IPS-20b (cell line): ENCODE data around the gene PPARA.

Experiments
- H3K27ac ChIP-seq: one replicate; pipeline ENCODE4 v1.5.1; 2013; ENCODE audit warnings: low read length
- H3K27me3 ChIP-seq: 2 replicates; pipeline ENCODE4 v1.6.1; 2013; ENCODE audit warnings: mild to moderate bottlenecking, low read length, inconsistent platforms; ENCODE audit not compliant: insufficient read depth
- H3K36me3 ChIP-seq: 2 replicates; pipeline ENCODE4 v1.6.1; 2013; ENCODE audit warnings: low read depth, mild to moderate bottlenecking, inconsistent platforms, low read length, moderate library complexity; ENCODE audit not compliant: insufficient read depth
- H3K4me1 ChIP-seq: 2 replicates; pipeline ENCODE4 v1.6.1; 2013; ENCODE audit warnings: mild to moderate bottlenecking, control low read depth, inconsistent platforms, low read length, moderate library complexity; ENCODE audit not compliant: insufficient read depth
- H3K4me3 ChIP-seq: 2 replicates; pipeline ENCODE4 v1.5.1; 2013; ENCODE audit warnings: mild to moderate bottlenecking, low read length, inconsistent platforms
- H3K9ac ChIP-seq: 2 replicates; pipeline ENCODE4 v1.6.1; 2013; ENCODE audit warnings: low read depth, mild to moderate bottlenecking, inconsistent platforms, low read length, moderate library complexity
- H3K9me3 ChIP-seq: 2 replicates; pipeline ENCODE4 v1.6.1; 2013; ENCODE audit warnings: mild to moderate bottlenecking, low read depth, low read length, inconsistent platforms; ENCODE audit not compliant: insufficient read depth

Gene PPARA

GRCh38 chr22:46237453-46238124, 87.3 kb downstream of the PPARA start:
- Histone ChIP-seq H3K9me3 (no peaks in the 10 kb centered on the region), H3K9ac (no peak overlapping the region), H3K4me3 (no peak overlapping the region), H3K36me3 (no peaks in the 10 kb centered on the region), H3K27ac (no peak overlapping the region), H3K27me3 (no peaks in the 10 kb centered on the region), H3K4me1 (no peaks in the 10 kb centered on the region)

GRCh38 chr22:46238541-46238940, 88.2 kb downstream of the PPARA start:
- Histone ChIP-seq H3K9ac (no peak overlapping the region), H3K27ac (no peak overlapping the region), H3K4me1 (no peaks in the 10 kb centered on the region), H3K36me3 (0 out of 2 replicates have a peak, but pooled peaks cover 5% of the 10 kb centered on the region), H3K4me3 (no peak overlapping the region), H3K9me3 (no peaks in the 10 kb centered on the region), H3K27me3 (no peaks in the 10 kb centered on the region)

- Histone ChIP-seq H3K36me3 (peaks cover 12% of the 10 kb centered on the region; the same call in 1 of the 2 replicates), H3K27ac (no peak overlapping the region), H3K4me1 (no peaks in the 10 kb centered on the region), H3K27me3 (no peaks in the 10 kb centered on the region), H3K4me3 (no peak overlapping the region), H3K9ac (no peak overlapping the region), H3K9me3 (no peaks in the 10 kb centered on the region)
Measured at GRCh38 chr22:46239261-46240048, 89.1 kb downstream of the PPARA start.

- Histone ChIP-seq H3K9ac (no peak overlapping the region), H3K4me3 (no peak overlapping the region), H3K27me3 (no peaks in the 10 kb centered on the region), H3K9me3 (no peaks in the 10 kb centered on the region), H3K27ac (no peak overlapping the region), H3K4me1 (no peaks in the 10 kb centered on the region), H3K36me3 (peaks cover 12% of the 10 kb centered on the region; the same call in 1 of the 2 replicates)
Measured at GRCh38 chr22:46240073-46240472, 89.7 kb downstream of the PPARA start.

GRCh38 chr22:46240506-46240905, 90.2 kb downstream of the PPARA start:
- Histone ChIP-seq H3K4me1 (no peaks in the 10 kb centered on the region), H3K9ac (no peak overlapping the region), H3K36me3 (peaks cover 12% of the 10 kb centered on the region; the same call in 1 of the 2 replicates), H3K4me3 (no peak overlapping the region), H3K27ac (no peak overlapping the region), H3K27me3 (no peaks in the 10 kb centered on the region), H3K9me3 (no peaks in the 10 kb centered on the region)

GRCh38 chr22:46240907-46241306, 90.6 kb downstream of the PPARA start:
- Histone ChIP-seq H3K27me3 (no peaks in the 10 kb centered on the region), H3K36me3 (peaks cover 12% of the 10 kb centered on the region; the same call in 1 of the 2 replicates), H3K9me3 (no peaks in the 10 kb centered on the region), H3K4me1 (no peaks in the 10 kb centered on the region), H3K27ac (no peak overlapping the region), H3K9ac (no peak overlapping the region), H3K4me3 (no peak overlapping the region)

GRCh38 chr22:46241396-46242007, 91.2 kb downstream of the PPARA start:
- Histone ChIP-seq H3K4me1 (no peaks in the 10 kb centered on the region), H3K27ac (no peak overlapping the region), H3K9me3 (no peaks in the 10 kb centered on the region), H3K4me3 (no peak overlapping the region), H3K9ac (no peak overlapping the region), H3K27me3 (no peaks in the 10 kb centered on the region), H3K36me3 (peaks cover 12% of the 10 kb centered on the region; the same call in 1 of the 2 replicates)

GRCh38 chr22:46242076-46242475, 91.8 kb downstream of the PPARA start:
- peaks cover 12% of the 10 kb centered on the region; the same call in 1 of the 2 replicates for H3K36me3 ChIP-seq
- no peak overlapping the region for H3K9ac ChIP-seq

GRCh38 chr22:46244771-46245170, 94.4 kb downstream of the PPARA start:
- Histone ChIP-seq H3K27me3 (no peaks in the 10 kb centered on the region), H3K9me3 (no peaks in the 10 kb centered on the region), H3K27ac (no peak overlapping the region), H3K4me1 (no peaks in the 10 kb centered on the region), H3K9ac (no peak overlapping the region), H3K36me3 (peaks cover 12% of the 10 kb centered on the region; the same call in 1 of the 2 replicates), H3K4me3 (no peak overlapping the region)

More at GRCh38 chr22:46242076-46242475, 91.8 kb downstream of the PPARA start:
- no peak overlapping the region for H3K4me3 ChIP-seq
- H3K27me3 ChIP-seq = no peaks in the 10 kb centered on the region
- H3K27ac ChIP-seq = no peak overlapping the region
- H3K4me1 ChIP-seq = no peaks in the 10 kb centered on the region
- no peaks in the 10 kb centered on the region for H3K9me3 ChIP-seq

GRCh38 chr22:46245511-46245910, 95.2 kb downstream of the PPARA start:
- peaks cover under 1% of the 10 kb centered on the region; the same call in 1 of the 2 replicates for H3K27me3 ChIP-seq
- H3K27ac ChIP-seq = no peak overlapping the region
- H3K9ac ChIP-seq = no peak overlapping the region
- no peak overlapping the region for H3K4me3 ChIP-seq
- no peaks in the 10 kb centered on the region for H3K4me1 ChIP-seq
- no peaks in the 10 kb centered on the region for H3K9me3 ChIP-seq
- H3K36me3 ChIP-seq = peaks cover 12% of the 10 kb centered on the region; the same call in 1 of the 2 replicates

- Histone ChIP-seq H3K27ac (no peak overlapping the region), H3K27me3 (peaks cover 8% of the 10 kb centered on the region), H3K4me1 (no peaks in the 10 kb centered on the region), H3K4me3 (no peak overlapping the region), H3K9me3 (no peaks in the 10 kb centered on the region), H3K36me3 (peaks cover 12% of the 10 kb centered on the region; the same call in 1 of the 2 replicates), H3K9ac (no peak overlapping the region)
Measured at GRCh38 chr22:46246178-46246577, 95.9 kb downstream of the PPARA start.
